Stimulated activated CD8-positive, alpha-beta memory T cell treated with anti-CD3 and anti-CD28 coated beads, Interleukin-15, amount 100 ng/mL, for 1 hour (primary cell): Measurements from ENCODE around the gene CCDC97.
"Not testable (repeated sequence)": the region's sequence is repeated elsewhere in the genome, so short reads cannot be mapped to it uniquely, and the experiment has no call there.

ENCODE experiments used
- DNase-seq: peaks from one replicate; pipeline ENCODE4 v3.0.0-alpha.2; 2020; ENCODE audit warnings: low read depth

CCDC97 gene

DNA sequence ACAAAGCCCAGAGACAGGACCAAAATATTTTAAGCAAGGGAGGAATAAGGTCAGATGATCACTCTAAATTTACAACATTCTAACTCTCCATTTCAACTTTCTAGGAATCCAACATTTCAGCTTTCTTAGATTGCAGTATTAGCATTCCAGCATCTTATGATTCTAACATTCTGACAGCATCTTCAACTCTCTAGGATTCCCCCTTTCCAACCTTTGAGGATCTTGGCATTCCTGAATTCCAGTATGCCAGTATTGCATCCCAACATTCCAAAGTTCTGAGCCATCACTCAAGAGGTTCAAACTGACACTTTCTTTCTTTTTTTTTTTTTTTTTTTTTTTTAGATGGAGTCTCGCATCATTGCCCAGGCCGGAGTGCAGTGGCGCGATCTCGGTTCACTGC lies 30.0 kb downstream of the CCDC97 start:
- no peak for DNase-seq

- DNase-seq, result no peak
Observed at GRCh38 chr19:41341669-41342490, 31.9 kb downstream of the CCDC97 start.

DNA sequence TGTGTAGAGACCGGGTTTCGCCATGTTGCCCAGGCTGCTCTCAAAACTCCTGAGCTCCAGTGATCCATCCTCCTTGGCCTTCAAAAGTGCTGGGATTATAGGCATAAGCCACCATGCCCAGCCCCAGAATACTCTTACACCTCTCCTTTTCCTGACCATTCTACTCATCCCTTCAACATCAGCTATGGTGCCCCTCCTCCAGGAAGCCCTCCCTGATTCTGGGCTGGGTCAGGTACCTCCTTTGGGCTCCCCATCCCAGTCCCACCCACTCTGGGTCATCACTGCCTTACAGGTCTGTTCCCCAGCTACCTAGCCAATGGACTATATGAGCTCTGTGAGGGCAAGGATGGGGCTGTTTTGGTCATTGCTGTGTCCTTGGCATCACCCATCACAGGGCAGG lies 34.2 kb downstream of the CCDC97 start:
- DNase-seq, result no peak

DNA sequence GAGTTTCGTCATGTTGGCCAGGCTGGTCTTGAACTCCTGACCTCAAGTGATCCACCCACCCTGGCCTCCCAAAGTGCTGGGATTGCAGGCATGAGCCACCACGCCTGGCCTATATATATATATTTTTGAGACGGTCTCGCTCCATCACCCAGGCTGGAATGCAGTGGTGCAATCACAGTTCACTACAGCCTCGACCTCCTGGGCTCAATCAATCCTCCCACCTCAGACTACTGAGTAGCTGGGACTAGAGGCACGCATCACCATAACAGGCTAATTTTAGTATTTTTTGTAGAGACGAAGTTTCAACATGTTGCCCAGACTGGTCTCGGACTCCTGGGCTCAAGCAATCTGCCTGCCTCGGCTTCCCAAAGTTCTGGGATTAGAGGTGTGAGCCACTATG lies 36.9 kb downstream of the CCDC97 start:
- not testable (repeated sequence) for DNase-seq

GRCh38 chr19:41350735-41351338 lies 40.9 kb downstream of the CCDC97 start:
- DNase-seq, result no peak

DNA sequence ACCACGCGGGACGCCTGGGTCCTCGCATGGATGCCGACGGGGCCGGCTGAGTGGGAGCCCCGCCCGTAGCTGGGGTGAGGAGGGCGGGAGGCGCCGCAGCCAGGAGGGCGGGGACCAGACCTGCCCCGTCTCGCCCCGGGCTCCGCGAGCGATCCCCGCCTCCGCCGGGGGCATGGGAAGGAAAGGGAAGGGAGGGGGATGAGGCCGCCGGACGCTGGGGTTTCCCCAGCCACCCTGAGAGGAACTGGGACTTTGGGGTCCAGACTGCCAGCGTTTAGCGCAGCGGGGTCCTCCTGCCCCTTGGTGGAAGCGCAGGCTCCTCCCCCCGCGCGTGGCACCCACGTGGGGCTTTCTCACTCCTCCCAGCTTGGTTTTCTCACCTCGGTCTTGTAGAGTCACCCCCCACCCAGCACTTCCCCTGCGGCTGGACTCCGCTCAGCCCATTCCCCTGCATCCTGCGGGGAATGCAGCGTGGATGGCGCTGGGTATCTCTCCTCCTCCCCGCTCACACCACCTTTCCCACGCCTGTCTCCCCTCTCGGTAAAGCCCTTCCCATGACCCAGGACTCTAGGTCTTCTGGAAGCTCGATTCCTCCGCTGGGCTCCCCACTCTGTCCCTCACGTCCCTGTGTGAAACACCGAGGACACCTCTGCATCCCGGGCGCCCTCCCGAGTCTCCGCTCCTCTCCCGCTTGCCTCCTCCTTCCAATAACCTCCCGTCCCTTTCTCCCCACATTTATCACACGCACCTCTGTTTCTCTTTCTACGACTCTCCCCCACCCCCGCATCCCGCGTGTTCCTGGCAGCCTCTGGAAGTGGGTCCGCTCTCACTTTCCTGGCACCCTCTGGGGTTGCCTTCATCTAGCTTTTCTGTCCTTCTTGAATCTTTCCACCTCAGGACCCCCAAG lies 41.6 kb downstream of the CCDC97 start:
- peak; percentile 67 for DNase-seq

DNA sequence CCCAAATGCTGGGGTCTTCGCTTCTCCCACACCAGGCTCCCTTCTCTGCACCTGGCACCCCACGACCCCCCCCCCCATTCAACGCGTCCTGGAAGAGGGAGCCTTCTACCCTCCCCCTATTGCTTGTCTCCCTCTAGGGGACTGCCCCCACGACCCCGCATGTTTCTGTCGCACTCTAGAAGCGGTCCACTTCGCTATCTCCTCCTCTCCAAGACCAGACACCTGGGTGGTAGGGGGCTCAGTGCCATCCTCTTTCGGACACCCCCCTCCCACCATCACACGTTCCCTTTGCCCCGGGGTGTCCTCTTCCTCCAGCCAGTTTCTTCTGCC lies 42.3 kb downstream of the CCDC97 start:
- no peak for DNase-seq

DNA sequence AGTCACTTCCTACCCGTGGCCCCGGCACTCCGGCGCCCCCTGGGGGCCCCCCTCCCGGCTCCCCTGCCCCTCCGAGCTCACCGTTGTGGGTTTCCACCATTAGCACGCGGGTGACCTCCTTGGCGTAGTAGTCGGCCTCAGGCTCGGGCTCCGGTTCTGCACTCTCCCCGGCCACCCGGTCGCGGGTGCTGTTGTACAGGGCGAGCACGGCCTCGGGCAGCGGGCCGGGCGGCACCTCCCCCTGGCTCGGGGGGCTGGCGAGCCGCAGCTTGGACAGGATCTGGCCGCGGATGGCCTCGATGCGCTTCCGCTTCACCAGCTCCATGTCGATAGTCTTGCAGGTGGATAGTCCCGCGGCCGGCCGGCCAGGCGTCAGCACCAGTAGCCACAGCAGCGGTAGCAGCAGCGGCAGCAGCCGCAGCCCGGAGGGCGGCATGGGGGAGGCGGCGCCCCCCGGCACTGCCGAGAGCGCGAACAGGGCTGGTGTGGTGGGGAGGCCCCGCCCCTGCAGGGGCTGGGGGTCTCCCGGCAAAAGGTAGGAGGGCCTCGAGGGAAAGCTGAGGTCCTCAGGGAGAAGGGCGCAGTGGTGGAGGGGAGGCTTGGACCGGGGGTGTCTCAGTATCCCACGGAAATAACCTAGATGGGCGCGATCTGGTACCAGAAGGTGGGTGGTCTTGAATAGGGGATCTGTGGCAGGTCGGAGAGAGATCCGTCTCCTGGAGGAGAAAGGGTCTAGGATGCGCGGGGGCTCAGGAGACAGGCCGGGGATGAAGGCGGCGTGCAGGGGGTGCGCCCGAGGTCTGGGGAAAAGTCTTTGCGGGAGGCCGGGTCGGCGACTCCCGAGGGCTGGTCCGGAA lies 42.9 kb downstream of the CCDC97 start:
- peak; percentile 60 for DNase-seq

GRCh38 chr19:41353466-41354342 lies 43.7 kb downstream of the CCDC97 start, which contains the start of gene TGFB1:
TSS of gene TGFB1 (minus strand) at chr19:41353922. CDS start at chr19:41353044, 878 bp downstream.
- DNase-seq, result peak; percentile 83

GRCh38 chr19:41354343-41354953 lies 44.5 kb downstream of the CCDC97 start:
- DNase-seq, result no peak

- DNase-seq, result no peak
Observed at GRCh38 chr19:41355035-41355434, 45.1 kb downstream of the CCDC97 start.

- DNase-seq, result no peak
Observed at GRCh38 chr19:41355802-41356201, 45.8 kb downstream of the CCDC97 start.

GRCh38 chr19:41356984-41357739 lies 47.2 kb downstream of the CCDC97 start:
- no peak for DNase-seq

GRCh38 chr19:41357746-41358145 lies 47.8 kb downstream of the CCDC97 start:
- DNase-seq, result no peak

GRCh38 chr19:41359741-41360140 lies 49.8 kb downstream of the CCDC97 start:
- no peak for DNase-seq

GRCh38 chr19:41362143-41362847 lies 52.3 kb downstream of the CCDC97 start:
- no peak for DNase-seq

DNA sequence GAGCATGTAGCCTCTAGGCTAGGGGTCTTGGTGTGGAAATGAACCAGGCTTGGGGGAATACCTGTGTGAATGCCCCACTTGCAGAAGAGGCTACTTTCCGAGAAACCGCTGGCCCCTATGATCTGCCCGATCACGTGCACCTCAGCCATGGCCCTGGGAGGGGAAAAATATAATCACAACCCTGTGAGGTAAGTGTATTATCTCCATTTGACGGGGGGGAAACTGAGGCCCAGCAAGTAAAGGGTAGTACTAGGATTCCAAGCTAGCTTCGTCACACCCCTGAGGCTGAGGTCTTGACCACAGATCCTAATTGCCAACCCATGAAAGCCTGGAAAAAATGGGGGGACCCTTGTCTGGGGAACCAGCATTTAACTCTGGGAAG lies 53.4 kb downstream of the CCDC97 start:
- no peak for DNase-seq

GRCh38 chr19:41363753-41364523 lies 54.0 kb downstream of the CCDC97 start, which contains the start of gene B9D2:
TSS of gene B9D2 (minus strand) at chr19:41364149. CDS start at chr19:41363519, 630 bp downstream.
- DNase-seq, result peak; percentile 95
